ENCODE measurements around the gene CHTF18.

DNA sequence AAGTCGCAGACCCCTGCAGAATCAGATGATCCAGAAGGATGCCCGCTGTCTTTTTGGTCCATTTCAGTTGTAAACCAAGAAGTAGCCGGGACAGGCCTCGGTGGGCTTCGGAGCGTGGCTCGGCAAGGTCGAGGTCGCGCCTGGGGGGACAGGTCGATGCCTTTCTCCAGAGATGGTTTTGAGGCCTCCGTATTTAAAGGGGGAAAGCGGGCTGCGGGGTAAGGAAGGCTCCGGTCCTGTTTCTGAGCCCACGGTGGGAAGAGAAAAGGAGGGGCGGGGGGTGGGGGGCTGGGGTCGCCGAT lies 19.6 kb downstream of the CHTF18 start:
- TF ChIP-seq, protein P1, sequence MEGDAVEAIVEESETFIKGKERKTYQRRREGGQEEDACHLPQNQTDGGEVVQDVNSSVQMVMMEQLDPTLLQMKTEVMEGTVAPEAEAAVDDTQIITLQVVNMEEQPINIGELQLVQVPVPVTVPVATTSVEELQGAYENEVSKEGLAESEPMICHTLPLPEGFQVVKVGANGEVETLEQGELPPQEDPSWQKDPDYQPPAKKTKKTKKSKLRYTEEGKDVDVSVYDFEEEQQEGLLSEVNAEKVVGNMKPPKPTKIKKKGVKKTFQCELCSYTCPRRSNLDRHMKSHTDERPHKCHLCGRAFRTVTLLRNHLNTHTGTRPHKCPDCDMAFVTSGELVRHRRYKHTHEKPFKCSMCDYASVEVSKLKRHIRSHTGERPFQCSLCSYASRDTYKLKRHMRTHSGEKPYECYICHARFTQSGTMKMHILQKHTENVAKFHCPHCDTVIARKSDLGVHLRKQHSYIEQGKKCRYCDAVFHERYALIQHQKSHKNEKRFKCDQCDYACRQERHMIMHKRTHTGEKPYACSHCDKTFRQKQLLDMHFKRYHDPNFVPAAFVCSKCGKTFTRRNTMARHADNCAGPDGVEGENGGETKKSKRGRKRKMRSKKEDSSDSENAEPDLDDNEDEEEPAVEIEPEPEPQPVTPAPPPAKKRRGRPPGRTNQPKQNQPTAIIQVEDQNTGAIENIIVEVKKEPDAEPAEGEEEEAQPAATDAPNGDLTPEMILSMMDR (conservative IDR thresholded peaks at IDR 0.05; ENCODE audit: low read depth in 2 of 2) = no peak
- TF ChIP-seq POLR2AphosphoS5 (IDR thresholded peaks at IDR 0.05; ENCODE audit: low read depth) = no peak
- TF ChIP-seq, protein P2, sequence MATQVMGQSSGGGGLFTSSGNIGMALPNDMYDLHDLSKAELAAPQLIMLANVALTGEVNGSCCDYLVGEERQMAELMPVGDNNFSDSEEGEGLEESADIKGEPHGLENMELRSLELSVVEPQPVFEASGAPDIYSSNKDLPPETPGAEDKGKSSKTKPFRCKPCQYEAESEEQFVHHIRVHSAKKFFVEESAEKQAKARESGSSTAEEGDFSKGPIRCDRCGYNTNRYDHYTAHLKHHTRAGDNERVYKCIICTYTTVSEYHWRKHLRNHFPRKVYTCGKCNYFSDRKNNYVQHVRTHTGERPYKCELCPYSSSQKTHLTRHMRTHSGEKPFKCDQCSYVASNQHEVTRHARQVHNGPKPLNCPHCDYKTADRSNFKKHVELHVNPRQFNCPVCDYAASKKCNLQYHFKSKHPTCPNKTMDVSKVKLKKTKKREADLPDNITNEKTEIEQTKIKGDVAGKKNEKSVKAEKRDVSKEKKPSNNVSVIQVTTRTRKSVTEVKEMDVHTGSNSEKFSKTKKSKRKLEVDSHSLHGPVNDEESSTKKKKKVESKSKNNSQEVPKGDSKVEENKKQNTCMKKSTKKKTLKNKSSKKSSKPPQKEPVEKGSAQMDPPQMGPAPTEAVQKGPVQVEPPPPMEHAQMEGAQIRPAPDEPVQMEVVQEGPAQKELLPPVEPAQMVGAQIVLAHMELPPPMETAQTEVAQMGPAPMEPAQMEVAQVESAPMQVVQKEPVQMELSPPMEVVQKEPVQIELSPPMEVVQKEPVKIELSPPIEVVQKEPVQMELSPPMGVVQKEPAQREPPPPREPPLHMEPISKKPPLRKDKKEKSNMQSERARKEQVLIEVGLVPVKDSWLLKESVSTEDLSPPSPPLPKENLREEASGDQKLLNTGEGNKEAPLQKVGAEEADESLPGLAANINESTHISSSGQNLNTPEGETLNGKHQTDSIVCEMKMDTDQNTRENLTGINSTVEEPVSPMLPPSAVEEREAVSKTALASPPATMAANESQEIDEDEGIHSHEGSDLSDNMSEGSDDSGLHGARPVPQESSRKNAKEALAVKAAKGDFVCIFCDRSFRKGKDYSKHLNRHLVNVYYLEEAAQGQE (IDR thresholded peaks at IDR 0.05; ENCODE audit: unreplicated experiment) = no peak
- TF ChIP-seq EZH2phosphoT487 (IDR thresholded peaks at IDR 0.05; ENCODE audit: unreplicated experiment) = no peak
- TF ChIP-seq CREB1 (CRISPR knock-in tag; IDR thresholded peaks at IDR 0.05; ENCODE audit: low read depth) = no peak
